AG20443 (cell line): Measurements from ENCODE around the gene MID1.

Experiments
- DNase-seq: peaks from one replicate; pipeline ENCODE4 v3.0.0; 2012; ENCODE audit warnings: low spot score, mixed read lengths

Gene MID1

DNA sequence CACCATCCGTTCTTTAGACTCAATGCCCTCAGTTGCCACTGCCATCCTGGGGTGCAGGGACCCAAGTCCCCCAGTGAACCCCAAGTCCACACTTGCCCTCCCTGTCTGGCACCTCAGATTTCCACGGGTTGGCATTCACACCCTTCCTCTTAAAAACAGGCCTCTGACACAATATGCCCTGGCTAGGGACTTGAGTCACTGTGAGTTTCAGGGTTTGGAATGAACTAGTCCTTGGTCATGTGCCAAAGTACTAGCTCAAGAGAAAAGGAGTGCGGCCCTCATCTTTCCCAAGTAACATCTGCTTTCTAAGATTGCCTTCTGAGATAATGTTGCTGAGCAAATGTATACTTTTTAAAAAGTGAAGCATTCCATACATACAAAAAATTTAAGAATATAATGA lies 134.0 kb downstream of the MID1 start:
- peak; percentile 58 for DNase-seq

DNA sequence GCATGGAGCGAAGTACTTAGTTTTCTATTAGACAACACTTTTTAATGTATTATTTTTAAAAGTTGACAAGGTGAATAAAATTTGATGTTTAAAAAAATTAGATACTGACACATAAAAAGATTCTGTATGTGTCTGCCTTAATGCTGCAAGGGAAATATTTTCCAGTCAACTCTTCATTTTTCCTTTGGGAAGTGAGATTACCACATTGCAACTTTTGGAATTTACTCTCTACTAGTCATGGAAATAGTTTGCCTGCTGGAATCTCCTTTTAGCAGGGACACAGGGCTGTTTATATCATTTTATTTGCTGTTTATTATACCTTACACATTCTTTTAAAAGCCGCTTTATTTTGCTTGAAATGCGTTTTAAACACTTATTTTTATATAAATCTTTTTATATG lies 135.1 kb downstream of the MID1 start:
- peak; percentile 8 for DNase-seq

DNA sequence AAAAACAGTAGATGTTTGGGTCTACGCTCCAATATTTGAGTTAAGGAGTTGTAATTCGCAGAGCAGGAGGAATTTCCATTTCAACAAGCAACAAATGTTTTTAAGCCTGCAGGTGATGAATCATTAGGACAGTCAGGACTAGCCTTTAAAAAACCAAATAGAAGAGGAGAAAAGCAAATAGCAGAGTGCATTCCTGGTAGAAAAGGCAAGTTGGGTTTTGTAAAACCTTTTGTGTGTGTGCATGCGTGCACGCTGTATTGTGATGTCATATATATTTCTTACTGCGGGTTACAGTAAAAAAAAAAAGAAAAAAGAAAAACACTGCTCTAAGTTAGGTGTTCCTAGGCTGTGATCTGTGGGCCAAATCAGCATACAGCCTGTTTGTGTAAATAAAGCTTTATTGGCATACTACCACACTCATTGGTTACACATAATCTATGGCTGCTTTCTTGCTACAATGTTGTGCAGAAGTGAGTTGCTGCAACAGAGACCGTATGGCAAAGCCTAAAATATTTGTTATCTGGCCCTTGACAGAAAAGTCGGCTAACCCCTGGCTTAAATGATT lies 135.6 kb downstream of the MID1 start:
- DNase-seq = no peak

DNA sequence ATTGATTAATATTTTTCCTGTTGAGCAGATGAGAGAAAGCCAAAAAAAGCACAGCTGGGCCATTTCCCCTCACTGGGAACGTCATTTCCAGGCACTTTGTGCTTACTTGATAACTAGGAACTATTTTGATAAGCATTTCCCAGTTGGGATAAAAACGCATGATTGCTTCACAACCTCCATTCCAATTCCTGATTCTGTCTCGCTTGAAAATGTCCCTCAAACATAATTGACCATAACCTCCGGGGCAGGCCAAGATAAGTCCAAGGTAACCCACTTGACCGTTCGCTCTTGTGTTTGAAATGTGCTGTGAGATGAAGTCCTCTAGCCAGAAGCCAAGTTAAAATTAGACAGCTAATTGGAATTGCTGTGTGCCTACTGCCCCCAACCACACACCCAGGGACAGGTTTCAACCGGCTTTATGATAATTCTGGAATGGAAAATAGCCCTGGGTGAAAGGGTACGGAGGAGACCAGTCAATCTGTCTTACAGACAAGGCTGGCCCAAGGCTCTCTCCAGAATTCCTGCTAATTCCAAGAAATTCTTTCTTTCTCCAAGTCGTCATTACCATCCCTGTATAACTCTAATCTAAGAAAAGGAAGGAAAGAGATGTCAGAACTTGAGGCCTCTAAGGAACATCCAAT lies 137.1 kb downstream of the MID1 start:
- no peak for DNase-seq

DNA sequence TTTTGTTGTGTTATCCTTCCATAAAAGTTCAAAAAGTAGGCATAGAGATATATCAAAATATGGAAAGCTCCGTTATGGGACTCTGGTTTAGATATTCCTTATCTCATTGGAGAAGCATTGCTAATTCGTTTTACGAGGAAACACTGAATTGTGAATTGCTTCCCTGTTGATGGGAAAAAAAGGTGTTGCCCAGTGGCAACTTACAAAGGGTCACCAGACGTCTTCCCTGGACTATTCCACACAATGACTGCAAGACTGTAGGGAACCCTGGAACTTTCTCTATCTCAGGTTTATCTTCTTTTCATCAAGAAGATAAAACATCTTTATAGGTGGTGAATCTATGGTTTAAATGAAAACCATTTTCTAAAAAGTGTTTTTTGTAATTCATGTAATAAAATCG lies 137.7 kb downstream of the MID1 start:
- no peak for DNase-seq

DNA sequence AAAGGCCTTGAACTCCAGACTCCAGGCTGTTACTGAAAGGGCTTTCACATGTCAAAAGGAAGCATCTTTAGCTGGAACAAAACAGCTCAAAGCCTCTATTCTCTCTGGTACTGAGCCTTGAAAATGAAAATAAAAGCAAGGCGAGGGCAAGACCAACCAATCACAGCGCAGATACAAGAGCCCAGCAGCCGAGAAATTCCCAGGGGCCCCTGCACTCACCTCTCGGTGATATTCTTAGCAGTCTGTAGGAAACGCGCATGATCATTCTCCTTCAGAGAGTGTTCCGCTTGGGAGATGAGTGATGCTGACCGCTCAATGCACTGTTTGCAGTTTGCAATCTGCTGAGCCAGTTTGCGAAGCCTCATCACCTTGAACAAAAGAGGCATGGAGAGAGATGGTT lies 138.1 kb downstream of the MID1 start:
- no peak for DNase-seq

DNA sequence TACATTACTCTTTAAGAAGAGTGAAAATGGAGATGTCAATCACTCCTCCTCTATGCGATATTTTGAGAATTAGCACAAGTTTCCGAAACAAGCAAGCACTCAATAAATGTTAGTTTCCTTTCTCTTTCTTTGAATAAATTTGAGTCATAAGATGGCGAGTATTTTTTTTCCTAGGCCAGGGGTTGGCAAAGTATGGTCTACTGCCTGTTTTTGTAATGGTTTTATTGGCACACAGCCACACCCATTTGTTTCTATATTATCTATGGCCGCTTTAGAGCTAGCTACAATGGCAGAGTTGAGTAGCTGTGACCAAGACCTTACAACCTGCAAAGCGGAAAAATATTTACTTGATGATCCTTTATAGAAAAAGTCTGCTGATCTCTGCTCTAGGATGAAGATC lies 139.5 kb downstream of the MID1 start:
- DNase-seq = no peak

DNA sequence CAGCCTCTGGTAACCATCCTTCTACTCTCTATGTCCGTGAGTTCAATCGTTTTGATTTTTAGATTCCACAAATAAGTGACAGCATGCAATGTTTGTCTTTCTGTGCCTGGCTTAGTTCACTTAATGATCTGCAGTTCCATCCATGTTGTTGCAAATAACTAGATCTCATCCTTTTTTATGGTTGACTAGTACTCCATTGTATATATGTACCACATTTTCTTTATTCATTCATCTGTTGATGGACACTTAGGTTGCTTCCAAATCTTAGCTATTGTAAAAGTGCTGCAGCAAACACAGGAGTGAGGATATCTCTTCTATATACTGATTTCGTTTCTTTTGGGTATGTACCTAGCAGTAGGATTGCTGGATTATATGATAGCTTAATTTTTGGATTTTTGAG lies 140.9 kb downstream of the MID1 start:
- DNase-seq = no peak

DNA sequence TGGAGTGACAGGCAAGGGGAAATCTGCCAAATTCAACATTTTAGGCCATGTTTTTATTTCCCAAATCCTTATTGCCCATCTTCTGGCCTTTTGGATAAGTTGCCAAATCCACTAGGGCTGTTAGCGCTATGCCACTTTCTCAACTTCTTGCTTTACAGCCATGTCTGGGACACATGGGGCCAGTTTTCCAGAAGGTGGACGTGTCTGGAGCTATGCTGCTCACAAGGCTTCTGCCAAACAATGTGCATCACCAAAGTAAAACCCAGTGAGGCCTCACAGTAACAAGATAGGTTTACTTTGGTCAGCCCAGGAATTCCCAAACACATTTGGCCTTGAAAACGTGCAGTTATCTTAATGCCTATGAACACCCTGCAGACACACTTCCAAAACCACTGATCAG lies 142.9 kb downstream of the MID1 start:
- DNase-seq = no peak

DNA sequence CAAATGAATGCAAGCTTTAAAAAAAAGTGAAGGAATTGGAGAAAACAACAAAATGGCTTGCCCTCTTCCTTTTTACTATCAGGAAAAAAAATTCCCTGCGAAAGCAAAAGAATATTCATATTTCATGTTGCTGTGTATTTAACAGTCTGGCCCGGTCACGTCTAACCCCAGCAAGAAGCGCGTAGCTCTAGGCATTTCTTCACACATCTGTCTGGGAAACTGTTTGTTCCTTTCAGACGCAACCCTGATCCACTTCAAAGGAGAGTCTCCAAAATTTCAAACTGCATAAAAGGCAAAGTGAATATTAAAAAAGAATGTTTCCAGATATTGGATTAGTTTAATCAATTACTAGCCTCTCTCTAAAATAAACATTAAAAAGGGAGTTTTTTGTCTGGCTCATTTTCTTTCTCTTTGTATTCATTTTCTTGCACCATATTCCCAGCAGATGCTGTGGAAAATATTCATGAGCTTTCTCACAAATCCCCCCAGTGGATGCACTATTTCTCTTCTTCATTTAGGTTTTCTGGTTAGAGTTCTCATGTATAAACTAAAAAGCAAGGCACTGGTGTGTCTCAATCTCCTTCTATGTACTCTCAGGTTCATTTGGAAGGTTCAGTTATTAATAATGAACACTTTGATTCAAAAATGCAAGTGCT lies 145.3 kb downstream of the MID1 start:
- no peak for DNase-seq

DNA sequence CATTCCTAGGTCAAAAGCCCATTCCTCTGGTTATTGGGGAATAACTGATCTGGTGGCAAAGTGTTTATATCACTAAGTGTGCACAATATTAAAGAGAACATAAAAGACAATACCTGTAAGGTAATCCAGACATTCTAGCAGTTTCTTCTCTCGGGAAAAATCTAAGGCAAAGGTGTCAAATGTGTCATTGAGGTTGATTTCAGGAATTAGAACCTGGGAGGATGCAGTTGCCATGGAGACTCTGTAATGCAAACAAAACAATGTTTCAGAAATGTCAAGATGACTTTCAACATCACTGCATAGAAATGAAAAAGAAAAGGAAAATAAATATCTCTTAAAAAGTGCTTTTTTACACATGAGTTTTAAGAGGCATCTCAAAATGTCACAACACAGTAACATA lies 145.9 kb downstream of the MID1 start:
- no peak for DNase-seq

DNA sequence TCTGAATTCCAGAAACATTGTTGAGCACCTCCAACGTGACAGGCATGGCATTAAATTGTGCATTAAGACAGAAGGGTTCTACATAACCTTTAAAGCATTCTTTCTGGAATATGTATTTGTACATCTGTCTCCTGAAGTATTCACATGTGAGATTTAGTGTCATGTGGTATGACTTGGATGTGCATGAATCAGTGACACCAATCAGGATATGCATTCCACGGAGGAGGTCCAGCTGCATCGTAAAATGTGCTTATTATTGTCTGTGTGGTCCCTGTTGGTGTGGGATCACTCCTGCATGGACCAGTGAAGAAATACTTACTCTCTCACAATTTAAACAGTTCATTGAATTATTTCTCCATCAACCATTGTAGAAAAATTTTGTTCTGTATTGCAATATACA lies 149.0 kb downstream of the MID1 start:
- DNase-seq = no peak

DNA sequence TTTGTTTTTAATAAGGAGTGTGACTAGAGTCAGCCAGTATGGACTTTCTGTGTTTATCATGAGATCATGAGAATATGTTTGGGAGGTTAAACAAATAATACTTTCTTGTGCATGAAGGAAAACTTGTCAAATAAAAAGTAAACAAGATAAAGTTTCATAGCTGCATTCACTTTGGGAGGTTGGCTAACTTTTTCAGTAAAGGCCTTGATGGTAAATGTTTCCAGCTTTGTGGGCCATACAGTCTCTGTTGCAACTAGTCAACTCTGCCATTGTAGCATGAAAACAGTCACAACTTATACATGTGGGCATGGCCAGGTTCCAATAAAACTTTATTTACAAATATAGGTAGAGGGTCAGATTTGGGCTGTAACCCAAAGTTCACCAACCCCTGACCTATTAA lies 150.4 kb downstream of the MID1 start:
- DNase-seq = no peak

DNA sequence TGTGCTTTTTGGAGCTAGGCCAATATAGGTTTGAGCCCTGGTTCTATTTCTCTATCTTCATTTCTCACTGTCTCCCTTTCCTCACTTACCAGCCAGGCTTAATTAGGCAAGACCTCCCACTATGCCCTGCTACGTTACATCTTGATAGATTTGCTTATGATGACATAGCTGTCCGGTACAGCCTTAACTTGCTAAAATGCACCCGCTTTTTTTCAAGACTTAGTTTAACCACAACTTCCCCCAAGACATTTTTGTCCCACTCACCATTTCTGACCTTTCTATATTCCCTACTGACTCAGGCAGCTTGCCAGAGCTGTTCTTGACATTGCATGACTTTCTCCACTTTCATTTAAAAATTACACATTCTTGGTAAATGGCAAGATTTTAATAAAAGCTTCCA lies 152.6 kb downstream of the MID1 start:
- DNase-seq = no peak

DNA sequence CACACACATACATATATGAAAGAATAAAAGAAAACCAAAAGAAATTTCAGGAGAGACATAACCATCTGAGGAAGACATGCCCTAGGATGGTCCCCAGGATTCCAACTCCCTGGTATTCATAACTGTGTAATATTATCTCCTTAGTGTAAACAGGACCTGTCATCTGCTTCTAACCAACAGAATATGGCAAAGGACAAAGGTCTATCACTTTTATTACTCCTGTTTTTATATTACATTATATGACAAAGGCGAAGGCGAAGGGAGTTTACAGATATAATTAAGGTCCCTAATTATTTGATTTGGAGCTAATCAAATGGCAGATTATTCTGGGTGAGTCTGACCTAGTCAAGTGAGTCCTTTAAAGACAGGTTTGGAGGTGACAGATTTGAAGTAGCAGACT lies 155.1 kb downstream of the MID1 start:
- DNase-seq = no peak

DNA sequence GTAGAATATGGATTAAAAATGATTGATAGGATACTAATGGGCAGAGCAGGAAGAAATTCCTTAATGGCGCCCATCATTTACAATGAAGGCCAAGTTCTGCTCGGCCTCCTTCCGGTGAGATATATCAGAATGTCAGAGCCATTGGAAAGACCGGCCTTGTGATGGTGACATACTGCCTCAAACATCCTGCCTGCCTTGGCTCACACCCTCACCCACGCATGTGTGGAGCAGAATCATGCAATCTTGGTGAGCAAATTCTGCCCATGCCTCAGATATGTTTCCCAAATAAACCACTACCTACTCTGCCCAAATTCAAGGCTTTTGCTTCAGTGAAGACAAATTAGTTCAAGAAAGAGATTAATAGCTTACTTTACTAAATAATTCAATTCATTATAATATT lies 163.3 kb downstream of the MID1 start:
- DNase-seq = peak; percentile 76

DNA sequence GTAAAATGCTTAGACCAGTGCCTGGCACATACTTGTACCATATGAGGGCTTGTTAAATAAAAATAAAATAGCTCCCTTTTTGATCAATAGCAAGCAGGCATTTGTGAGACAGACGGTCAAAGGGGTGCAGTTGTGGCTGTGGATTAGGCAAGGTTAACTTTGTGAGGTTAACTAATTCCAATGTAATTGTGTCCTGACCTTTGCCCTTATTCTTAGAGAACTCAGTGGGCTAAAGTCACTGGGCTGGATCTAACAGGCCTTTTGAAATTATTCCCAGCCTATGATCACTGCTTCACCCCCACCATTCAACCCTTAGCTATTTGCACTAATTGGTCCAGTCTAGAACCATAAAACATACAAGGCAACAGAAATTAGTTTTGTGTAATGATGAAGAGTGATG lies 166.4 kb downstream of the MID1 start:
- DNase-seq = no peak

DNA sequence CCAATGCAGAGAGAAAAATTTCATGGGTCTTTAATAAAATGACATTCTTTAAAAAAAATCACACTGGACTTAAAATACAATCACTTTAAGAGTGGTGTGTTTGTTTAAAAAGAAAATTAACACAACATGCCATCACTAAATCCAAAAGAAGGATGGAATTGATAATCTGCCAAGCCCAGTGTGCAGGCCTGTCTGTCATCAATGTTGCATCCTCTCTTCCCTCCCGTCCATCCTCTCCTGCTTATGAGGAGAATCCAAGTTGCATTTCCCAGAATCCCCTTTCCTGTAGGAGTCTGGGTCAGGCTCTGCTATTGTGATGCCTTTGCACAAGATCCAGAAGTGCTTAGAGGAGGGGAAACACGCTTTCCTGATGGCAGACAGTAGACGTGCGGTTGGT lies 169.4 kb downstream of the MID1 start:
- DNase-seq = peak; percentile 10

DNA sequence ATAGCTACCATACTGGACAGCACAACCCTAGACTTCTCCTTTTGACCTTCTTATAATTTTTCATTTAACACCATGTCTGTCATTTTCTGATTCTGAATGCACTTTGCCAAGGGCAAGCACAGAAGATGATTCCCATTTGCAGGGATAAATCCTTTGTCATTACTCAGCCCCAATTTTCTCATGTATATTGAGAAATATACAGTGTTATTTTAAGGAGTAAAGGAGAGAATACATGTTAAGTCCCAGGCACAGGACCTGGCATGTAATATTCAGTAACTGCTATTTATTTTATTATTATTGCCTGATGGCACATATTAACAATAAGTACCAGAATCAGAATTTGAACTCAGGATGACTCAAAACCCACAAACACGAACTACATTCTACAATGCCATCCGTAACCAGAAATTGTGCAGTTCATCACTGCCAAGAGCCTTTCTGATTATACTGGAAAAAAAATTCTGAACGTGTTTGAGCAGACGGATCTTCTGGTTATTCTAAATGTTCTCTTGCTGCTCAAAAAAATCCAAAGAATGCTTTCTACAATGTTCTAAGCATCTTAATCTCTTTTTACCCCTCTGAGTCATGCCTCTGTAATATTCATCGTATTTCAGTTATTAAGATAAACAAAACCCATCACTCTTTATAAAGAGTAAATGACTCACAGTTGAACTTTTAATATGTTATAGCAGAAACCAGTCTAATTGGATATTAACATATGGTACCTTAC lies 170.0 kb downstream of the MID1 start:
- DNase-seq = peak; percentile 27

DNA sequence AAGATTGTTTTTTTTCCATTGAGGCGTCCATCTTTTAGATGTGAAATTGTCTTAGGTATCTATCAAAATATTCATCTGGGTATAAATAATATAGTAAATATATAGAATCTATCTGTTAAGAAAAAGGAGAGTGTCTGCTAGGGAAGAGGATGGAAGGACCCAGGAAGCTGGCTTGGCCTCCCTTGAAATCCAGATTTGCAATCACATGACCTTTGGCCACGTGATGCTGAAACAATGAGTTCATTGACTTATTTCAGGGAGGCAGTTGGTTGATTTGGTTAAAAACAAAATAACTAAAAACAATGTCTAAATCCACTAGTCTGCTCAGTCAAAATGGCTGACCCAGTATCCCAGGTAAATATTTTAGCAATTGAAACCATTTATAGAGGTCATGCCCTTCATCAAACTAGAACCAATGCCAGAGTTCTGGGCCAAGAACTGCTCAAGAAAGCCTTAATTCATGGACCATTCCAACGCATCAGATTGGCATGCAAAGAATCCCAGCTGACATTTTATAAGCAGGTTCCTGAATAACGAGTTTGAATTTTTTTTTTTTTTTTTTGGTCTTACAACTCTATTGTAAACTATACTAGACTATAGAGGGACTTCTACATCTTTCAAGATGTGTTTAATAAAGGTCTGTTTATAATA lies 172.7 kb downstream of the MID1 start:
- DNase-seq = peak; percentile 21

DNA sequence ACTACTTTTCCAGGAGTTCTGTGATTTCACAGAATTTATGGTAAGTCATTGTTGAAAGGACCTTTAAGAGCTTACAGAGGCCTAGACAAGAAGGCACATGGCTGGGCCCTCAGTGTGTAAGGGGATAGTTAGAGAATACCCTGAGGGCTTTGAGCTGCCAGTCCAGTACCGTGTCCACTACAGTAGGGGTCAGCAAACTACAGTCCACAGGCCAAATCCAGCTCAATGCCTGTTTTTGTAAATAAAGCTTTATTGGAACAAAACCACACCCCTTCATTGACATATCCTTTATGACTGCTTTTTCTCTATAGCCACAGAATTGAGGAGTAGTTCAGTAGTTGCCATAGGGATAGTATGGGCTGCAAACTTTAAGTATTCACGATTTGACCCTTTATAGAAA lies 176.2 kb downstream of the MID1 start:
- no peak for DNase-seq

DNA sequence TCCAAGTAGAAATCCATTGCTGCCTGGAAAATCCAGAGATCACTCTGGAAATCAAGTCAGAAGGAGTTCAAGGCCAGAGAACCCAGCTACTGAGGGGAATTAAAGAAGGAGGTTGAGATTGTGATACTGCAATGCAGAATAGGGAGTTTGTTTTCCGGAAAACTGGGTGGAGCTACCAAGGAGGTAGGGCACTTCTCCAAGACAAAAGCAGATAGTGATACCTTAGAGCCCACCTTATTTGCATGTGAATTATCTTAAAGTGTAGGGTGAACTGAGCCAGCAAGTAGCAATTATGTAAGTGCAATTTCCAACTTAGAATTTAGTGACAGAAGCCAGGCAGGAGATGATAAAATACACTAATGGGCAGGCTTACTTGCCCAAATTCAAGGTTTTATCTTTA lies 178.9 kb downstream of the MID1 start:
- DNase-seq = no peak
